Omental fat pad (tissue), 4 donors: ENCODE data around the gene LRRIQ4. TPM values are rescaled to one million over a fixed set of nuclear protein-coding genes. Genes with fewer than 3 reads are reported as not detected.

ENCODE experiments used
- ATAC-seq: fragments of 150-250 bp; one replicate; pipeline ENCODE4 v1.9.1; 2016; ENCODE audit warnings: mild to moderate bottlenecking, moderate library complexity; ENCODE audit not compliant: low FRiP score
- DNase-seq: peaks from one replicate; pipeline ENCODE4 v3.0.0-alpha.2; 2019; ENCODE audit warnings: low spot score
- total RNA-seq, 4 donors: library from RNA; depleted of rRNA; stranded (reverse); fragments of >200 nt; gene quantifications; one replicate each; pipeline ENCODE4 v1.1.0, GENCODE V29; 2016
- TF ChIP-seq, protein P1 (sequence below), 3 donors: fragments of 450-650 bp; IDR thresholded peaks; one replicate each; pipeline ENCODE4 v1.5.1; 2016 to 2017; ENCODE audit warnings: antibody characterized with exemption in 3 of 3, mild to moderate bottlenecking in 3 of 3, moderate library complexity in 2 of 3

The LRRIQ4 gene
- under 1 TPM in 1 of 4 donors, not detected in 3; 0.25 TPM for total RNA-seq

DNA sequence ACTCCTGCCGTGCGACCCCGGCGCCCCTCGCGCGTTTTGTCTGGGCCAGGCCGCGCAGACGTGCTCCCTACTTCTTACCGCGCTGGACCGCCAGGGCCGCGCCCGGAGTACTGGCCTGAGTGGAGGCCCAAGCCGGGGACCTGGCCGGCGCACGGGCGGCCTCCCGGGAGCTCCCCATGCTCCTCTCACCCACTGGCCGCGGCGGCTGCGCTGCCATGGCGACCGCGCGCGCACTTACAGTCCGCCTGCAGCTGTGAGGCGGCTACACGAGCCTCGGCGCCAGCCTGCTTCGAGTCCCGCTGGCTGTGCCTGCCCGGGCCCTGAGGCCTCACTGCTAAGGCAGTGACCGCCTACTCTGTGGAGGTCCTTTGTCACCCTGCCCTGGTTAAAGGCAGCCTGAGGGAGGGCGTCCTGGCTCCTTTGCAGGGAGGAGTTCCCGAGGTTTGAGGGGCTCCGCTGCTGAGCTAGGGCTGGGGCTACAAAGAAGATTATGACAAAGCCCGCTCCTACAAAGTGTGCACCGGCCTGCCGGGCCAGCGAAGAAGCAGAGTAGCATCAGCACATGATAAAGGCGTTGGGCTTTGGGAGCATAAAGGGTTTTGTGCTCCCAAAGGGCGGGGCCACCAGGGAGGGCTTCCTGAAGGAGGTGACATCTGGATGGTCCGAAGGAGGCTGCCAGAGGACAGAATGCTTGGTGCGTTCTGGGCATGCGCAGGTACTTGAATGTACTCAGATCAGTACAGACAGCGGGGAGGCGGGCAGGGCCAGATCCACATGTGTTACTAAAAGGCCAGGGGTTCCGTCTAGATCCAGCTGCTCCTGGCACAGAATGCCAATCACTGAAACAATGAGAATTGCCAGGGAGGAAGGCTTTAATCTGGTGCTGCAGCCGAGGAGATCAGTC, at the start of gene LRRIQ4, which contains the start of gene LRRC34:
LRRIQ4 (plus strand) TSS at position 539 of the 904 bp plus-strand sequence. CDS start 9,052 bp downstream, outside the sequence.
LRRC34 (minus strand) TSS at position 573 of the 904 bp plus-strand sequence; CDS start at position 217, 356 bp downstream.
- TF ChIP-seq, protein P1, sequence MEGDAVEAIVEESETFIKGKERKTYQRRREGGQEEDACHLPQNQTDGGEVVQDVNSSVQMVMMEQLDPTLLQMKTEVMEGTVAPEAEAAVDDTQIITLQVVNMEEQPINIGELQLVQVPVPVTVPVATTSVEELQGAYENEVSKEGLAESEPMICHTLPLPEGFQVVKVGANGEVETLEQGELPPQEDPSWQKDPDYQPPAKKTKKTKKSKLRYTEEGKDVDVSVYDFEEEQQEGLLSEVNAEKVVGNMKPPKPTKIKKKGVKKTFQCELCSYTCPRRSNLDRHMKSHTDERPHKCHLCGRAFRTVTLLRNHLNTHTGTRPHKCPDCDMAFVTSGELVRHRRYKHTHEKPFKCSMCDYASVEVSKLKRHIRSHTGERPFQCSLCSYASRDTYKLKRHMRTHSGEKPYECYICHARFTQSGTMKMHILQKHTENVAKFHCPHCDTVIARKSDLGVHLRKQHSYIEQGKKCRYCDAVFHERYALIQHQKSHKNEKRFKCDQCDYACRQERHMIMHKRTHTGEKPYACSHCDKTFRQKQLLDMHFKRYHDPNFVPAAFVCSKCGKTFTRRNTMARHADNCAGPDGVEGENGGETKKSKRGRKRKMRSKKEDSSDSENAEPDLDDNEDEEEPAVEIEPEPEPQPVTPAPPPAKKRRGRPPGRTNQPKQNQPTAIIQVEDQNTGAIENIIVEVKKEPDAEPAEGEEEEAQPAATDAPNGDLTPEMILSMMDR (IDR thresholded peaks at IDR 0.05): no peak
- ATAC-seq (peak; percentile 88), DNase-seq (no peak)

DNA sequence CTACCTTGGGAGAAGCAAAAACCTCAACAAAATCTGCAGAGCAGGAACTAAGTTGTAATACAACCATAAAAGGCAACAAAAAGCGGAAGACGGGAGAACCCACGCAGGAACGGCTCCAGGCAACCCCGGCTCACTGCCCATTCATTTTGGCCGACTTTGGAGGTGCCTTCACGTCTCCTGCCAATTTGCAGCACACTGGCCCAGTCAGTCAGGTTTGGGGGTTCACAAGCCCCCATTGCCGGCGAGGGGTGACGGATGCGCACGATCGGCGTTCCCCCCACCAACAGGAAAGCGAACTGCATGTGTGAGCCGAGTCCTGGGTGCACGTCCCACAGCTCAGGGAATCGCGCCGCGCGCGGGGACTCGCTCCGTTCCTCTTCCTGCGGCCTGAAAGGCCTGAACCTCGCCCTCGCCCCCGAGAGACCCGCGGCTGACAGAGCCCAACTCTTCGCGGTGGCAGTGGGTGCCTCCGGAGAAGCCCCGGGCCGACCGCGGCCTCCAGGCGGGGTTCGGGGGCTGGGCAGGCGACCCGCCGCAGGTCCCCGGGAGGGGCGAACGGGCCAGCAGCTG, 48.3 kb upstream of the LRRIQ4 start:
- ATAC-seq (peak; percentile 44), DNase-seq (no peak)
- TF ChIP-seq, protein P1 (IDR thresholded peaks at IDR 0.05): no peak

DNA sequence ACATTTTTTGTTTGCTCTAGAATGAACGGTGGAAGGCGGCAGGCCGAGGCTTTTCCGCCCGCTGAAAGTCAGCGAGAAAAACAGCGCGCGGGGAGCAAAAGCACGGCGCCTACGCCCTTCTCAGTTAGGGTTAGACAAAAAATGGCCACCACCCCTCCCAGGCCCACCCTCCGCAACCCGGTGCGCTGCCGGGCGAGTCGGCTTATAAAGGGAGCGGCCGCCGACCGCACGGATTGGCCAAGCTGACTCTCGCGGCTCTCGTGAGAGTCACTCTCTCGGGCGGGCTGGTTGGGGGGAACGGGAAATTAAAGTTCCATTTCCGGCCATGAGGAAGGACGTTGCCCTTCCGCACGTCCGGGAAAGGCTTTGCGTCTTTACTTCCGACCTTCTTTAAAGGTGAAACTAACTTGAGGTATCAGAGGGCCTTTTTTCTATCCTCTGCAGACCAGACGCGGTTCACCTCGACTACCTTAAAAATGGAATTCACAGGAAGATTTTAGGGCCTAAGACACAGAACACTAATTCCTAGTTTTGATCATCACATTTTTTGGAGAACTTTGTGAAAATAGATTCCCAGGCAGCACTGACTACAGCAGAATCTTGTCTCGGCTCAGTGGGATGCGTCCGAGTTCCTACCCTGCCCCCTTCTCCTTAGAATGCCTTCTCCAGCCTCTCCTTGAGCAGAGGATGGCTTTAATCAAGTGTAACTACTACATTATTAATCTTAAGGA, 47.6 kb upstream of the LRRIQ4 start, which contains the start of gene TERC:
TERC (minus strand) TSS at position 179 of the 731 bp plus-strand sequence.
- peak; percentile 73 for DNase-seq
- TF ChIP-seq, protein P1 (IDR thresholded peaks at IDR 0.05): no peak
- peak; percentile 96 for ATAC-seq

DNA sequence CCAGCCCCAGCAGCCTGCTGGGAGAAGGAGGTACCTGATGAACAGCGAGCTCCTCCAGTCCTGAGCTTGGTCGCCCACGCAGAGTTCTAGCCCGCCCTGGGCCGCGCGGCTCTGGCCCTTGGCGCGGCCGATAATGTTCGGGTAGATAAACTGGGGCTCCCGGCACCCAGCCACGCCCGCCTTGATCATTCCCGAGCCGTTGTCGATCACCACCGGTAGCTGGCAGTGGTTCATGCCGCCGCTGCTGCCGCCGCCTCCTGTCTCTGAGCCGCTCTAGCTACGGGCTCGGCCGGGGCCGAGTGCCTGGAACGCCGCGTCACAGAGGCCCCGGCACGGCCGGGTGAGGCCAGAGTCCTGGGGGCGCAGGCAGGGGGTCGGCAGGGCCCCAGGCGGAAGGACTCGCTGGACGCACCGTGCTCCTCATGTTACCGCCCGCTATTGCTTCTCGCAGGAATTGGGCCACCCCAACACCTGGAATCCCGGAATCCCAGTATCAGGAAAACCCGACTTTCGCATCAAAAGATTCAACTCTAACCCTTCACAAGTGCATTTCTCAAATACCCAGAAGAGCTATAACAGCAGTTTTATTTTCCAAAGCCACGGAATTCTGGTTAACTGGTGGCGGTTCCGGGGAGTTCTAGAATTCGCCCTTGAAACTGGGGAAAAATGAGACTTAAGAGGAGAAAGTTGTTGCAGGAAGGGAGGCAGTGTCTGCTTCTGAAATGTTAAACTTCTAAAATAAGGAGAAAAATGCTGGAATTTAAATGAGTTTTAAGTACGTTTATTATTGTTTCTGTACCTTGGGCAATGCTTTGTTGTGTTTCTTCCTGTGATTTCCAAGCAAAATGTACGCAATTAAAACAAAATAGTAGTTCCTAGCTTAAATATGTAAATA, 43.1 kb upstream of the LRRIQ4 start, which contains the start of gene ACTRT3:
ACTRT3 (minus strand) TSS at position 275 of the 895 bp plus-strand sequence; CDS start at position 234, 41 bp downstream.
- ATAC-seq: peak; percentile 5
- no peak for DNase-seq
- TF ChIP-seq, protein P1 (IDR thresholded peaks at IDR 0.05): no peak

DNA sequence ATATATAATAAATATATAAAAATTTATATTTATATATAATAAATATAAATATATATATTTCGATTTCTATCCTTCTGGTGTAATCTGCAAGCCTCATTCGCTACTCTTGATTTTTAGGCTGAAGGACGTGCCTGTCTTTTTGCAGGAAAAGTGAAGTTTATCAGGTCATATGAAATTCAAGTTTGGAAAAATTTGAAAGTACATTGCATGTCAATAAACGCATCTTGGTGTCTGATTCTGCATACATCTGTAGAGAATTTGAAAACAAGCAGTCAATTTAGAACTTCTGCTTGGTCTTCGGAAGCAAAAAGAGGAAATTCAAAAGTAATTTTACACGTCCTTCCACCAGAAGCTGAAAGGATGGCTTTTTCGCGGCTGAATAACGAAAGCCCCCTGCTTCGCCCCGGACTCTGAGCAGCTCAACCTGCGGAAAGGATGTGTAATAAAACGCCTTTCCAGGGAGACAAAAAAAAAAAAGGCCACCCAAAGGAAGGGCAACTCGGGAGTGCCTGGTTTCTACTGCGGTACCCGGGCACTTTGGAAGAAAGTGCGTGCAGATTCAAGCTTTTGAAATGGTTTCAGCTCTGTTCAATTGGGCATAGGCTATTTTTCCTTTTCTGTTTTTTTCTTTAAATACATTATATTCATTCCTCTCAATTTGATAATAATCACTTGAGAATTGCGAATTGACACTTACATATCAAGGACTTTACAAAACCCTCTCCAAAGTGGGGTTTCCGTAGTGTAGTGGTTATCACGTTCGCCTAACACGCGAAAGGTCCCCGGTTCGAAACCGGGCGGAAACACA, 41.0 kb upstream of the LRRIQ4 start:
- TF ChIP-seq, protein P1 (IDR thresholded peaks at IDR 0.05): no peak
- ATAC-seq: no peak
- DNase-seq: no peak
